Epidermal melanocyte (primary cell): ENCODE measurements around the gene SUCLG1.
"Not testable (repeated sequence)": the region's sequence is repeated elsewhere in the genome, so short reads cannot be mapped to it uniquely, and the experiment has no call there.

Experiments used
- DNase-seq: peaks from one replicate; pipeline ENCODE4 v3.0.0; 2011; ENCODE audit warnings: low spot score; ENCODE audit not compliant: insufficient read length

SUCLG1 gene

DNA sequence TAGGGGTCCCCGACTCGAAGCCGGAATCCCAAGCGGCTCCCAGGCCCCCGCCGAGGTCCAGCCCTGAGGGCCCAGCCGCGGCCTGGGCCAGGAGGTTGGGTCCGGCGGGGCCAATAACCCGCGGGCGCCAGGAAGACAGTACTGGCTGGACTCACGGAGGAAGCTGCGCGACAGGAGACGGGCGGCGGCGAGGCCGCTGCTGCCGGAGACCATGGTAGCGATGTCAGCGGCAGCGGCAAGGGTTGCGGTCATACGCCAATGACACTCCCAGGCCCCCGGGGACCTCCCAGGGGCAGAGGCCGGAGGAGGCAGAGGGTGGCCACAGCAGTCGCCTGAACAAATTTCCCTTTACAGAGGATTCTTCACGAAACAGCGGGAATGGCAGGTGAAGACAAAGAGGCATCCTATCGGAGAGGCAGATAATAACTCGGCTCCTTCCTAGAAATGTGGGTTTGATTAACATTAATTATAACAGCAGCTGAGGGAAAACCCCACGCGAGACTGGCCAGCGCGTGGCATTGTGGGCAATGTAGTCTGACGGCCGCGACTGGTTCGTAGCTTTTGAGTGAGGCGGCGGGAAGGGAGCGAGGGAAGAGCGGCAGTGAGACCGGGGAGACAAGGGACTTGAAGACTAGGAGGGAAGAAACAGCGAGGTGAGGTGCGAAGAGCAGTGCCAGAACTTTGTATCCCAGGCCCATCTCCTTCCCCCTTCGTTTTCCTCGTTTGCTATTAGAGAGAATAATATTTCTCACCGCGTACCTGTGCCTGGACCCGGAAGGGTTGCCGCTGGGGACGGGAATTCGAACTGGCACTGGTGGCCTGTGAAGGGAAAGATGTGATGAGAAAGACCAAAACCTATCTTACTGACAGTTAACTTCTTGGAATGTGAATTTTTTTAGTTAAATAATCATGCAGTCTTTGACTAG, at the start of gene SUCLG1:
SUCLG1 (minus strand) TSS at position 263 of the 926 bp plus-strand sequence; CDS start at position 252, 11 bp downstream.
- DNase-seq = peak; percentile 71

DNA sequence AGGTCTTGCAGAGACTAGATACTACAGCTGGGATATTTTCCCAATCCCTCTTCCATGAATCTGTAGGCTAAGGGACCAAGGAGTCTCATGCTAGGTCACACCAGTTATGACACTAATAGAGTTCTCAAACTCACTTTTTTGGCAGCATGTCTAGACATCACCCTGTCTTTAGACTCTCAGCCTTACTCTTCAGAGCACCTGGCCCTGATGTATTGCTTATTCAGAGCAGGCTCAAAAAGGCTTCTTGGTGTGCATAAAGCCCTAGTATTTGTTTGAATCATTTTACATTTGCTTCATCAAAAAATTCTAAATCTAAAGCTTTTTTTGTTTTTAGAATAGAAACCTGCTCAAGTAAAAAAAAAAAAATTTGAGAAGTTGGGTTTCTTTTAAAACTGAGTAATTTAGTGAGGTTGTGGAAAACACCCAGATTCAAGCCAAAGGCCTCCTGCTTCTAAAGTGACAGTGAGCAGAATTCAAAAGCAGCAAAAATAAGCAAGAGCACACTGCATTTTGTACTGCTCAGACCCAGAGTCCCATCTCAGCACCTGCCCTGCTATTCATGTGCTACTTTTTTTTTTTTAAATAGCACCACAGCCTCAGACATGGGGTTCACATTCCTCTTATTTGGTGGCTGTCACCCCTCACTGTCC, 39.2 kb upstream of the SUCLG1 start:
- DNase-seq = no peak

DNA sequence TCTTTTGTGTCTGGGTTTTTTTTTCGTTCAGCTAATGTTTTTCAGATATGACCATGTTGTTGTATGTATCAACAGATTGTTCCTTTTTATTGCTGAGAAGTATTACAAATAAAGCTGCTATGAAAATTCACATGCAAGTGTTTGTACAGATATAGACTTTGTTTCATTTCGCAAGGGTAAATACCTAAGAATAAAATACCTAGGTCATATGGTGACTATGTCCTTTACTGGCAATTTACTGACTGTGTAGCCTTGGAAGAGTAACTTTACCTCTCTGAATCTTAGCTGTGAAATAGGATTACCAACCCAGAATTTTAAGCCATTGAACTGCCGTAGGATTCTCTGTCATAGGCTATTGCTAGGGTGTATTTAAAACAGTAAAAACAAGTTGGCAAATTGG, 38.2 kb upstream of the SUCLG1 start:
- DNase-seq = no peak

DNA sequence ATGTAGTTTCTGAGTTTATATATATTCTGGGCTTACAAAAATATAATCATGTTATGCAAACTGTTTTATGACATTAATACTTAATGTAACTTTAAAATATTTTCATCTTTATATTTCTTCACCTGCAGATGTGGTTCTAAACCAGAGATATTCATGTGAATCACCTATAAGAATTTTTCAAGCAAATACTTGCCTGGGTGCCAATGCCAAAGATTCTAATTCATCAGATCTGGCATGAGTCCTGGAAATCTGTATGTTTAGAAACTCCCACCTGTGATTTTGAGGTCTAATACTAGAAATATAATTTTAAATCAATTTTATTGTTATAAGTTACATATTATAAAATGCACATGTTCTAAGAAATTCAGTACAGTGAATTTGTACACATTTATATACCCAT, 37.3 kb upstream of the SUCLG1 start:
- DNase-seq = no peak

DNA sequence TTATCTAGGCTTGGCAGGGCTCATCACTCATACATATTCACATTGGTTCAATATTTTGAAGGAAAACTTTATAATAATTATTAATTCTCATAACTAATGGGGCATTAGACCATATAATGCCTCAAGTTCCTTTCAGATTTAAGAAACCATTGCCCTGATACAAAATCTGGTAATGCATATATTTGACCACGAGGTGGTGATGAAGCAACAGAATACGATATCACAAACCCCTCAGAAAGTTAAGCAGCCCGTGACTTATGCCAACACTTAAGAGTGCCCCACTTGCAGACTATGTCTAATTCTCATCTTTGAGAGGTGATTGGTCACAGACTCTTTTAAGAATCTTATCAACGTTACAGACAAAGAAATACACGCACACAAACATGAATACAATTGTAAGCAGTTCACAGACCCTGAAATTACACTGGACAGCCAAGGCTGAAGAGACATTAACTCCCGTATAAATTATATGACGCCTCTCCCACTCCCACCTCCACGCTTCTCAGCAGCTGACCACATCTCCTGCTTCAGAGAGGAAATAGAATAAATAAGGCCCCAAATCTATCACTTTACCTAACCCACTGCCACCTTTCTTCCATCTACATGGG, 36.6 kb upstream of the SUCLG1 start:
- no peak for DNase-seq

DNA sequence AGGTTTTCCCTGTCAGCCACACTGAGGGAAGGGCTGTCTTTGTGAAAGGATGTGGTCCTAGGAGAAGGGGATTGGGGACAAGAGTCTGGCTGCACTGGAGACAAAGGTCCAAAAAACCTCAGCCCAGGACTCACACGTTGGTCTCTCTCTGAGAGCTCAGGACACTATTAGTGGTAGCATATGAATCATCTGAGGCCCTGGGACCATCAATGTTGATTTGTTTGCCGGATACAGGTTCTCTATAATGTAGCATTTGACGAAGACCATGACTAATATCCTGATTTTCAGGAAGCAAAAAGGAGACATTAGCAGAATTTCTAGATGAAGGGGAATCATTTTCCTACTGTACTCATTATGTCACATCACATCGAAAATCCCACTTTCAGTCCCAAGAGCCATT, 35.0 kb upstream of the SUCLG1 start:
- no peak for DNase-seq

DNA sequence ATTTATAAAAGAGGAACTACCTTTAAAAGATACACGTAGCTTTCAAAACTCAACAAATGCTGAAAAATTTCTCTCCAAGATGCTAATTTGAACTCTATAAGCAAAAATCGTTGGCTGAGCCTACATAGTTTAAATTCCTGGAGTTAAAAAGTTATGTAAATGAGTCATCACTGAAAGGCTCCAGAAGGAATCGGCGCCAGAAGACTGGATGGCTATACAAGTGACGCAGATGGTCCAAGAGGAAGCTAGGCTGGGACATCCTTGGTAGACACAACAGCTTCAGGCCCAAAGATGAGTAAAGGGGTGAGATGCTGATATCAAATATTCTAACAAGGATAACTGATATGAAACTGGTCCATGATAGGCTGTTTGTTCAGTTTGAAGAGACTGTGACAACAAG, 34.4 kb upstream of the SUCLG1 start:
- no peak for DNase-seq

DNA sequence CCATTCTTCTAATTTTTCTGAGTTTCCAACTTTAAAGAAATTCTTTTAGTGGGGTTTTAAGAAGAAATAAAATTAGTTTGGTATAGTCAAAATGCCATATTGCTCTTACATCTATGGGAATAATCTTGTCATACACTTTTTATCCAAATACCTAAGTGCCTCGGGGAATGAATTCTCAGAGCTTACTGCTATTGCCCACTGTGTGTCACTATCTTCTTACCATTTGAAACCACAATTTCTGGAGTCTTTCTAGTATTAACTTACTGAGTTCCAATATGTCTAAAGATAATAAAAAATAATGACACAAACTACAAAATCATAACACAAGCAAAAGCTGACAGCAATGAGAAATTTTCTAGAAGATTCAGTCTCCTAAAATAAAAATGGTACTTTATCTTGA, 33.5 kb upstream of the SUCLG1 start:
- no peak for DNase-seq

DNA sequence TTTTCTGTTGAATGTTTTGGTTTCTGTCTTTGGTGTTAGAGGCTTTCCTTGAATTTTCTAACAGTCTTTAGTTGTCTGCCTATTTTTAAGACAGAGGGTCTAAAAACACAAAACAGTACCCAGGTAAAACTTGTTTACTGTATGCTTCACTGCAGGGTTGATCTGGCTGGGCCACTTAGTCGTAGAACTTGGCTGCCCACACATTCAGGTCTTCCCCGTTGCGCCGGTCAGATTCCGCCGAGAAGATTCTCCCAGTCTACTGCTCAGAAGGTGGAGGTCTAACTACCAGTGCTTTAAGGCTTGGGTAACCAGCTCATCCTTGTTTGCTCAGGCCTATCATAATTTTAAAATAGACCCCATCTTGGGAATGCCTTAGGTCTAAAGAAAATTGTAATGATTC, 32.7 kb upstream of the SUCLG1 start:
- no peak for DNase-seq

DNA sequence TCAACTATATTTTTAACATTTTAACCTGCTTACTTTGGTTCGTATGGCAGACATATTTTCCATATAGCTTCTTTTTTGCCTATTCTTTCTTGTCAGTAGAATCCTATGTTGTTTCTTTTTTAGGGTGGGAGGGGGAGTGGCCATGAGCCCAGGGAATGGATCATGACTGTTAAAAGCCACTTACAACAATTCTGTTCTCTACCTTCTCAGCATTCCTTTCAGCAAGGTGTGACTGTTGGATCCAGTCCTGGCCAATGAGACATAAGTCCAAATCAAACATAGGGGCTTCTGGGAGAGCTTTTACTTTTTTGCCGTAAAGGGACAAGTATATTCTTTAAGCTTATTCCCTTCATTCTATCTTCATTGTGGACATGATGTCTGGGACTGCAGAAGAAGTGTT, 32.2 kb upstream of the SUCLG1 start:
- no peak for DNase-seq

DNA sequence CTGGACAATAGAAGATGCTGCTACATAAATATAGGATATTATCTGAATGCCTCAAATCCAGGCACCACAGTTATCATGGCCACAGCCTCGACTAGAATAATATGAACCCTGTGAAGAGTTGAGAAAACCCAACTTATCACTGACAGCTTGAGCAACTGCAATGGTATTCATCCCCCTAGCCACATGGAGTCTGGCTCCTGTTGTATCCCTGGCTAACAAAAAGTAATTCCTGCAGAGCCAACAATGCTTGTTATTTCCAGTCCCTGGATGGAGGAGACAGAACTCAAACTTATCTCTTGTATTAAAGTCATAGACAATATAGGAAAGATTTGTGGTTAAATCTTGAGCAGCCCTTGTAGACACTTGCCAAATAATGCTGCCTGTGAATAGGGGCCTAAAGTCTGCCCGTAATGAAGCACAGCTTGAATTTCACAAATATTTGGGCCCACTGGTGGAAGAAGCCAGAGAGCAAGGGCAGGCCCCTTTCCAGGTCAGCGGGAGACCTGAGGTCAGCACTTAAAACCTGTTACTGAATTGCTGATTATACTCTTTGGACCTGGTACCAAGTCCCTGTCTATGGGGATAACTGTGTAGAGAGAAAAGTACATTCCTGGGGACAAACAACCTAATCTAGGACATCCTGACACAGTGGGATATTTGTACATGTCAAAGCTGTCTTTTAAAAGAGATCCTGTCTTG, 28.4 kb upstream of the SUCLG1 start:
- no peak for DNase-seq

DNA sequence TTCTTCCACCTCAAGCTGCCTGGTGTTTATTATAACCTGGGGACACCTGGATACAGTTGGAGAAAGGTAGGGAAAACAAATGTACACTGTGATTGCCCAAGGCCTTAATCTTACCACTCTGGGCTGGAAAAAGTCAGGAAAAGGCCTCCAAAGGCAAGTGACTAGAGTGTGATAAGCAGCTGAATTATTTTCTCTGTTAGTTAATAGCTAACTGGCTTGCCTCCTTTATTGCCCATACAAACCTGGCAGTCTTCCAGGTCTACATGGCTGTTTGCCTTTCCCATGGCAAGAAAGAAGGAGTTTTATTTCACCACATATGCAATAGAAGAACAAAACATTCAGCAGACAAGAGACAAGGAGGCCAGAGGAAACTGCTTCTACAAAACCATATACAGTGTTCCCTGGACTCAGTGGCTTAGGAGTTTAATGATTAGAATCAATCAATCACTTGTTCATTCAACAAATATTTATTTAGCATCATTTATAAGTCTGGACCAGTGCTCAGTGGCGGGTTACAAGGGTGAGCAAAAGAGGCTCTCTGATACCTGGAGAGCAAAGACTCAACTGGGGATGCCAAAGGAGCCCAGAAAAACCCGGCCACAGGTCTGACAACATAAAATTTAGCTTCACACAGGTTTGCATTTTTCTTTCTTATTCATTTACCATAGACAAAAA, 27.5 kb upstream of the SUCLG1 start:
- peak; percentile 25 for DNase-seq

DNA sequence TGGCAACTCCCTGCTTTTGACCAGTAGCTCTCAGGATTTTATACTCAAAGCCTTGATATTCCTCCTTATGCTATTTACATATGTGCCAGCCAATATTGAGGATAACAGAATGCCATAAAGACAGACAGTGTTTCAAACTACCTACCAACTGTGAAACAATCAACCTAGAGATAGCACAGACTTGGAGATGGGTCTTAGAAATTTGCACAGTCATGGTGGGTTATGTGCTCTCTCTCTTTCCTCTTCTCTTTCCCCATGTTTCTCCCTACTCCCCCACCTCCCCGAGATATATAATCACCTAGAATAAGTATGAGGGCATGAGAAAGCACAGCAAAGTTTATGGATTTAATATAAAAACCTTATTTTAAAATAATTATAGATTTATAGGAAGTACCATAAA, 24.2 kb upstream of the SUCLG1 start:
- no peak for DNase-seq

DNA sequence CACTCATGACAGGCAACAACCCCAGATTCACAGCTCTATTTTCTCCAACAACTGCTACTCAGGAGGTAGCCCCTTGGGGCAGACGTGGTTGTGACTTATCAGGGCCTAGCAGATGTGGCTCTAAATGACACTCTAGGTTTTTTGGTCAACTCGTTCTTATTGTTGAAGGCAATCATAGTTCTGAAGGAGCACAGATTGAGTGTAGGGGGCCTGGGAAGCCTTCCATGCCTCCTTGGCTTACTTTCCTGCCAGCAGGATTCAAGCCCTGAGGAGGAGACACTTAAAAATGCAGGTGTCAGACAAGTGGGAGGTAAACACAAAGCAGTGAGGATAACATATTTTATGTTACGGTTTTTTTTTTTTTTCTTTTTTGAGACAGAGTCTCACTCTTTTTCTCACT, 23.5 kb upstream of the SUCLG1 start:
- DNase-seq = no peak

DNA sequence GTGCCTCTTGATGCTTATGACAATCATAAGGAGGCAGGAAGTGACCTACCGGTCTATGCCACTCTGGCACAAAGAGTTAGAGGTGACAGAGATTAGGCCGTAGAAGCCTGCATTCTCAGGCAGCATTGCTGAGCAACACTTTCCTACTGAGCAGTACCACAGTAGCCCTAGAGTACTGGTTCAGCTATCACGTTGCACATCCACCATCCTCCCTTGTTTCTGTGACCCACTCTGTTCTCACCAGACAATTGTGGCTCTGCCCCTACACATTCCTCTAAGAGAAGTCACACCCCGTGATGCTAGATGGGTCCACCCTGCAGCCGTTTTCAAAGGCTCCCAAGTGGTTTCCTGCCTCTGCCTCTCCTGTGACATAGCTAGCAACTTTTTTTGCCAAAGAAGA, 22.6 kb upstream of the SUCLG1 start:
- no peak for DNase-seq

DNA sequence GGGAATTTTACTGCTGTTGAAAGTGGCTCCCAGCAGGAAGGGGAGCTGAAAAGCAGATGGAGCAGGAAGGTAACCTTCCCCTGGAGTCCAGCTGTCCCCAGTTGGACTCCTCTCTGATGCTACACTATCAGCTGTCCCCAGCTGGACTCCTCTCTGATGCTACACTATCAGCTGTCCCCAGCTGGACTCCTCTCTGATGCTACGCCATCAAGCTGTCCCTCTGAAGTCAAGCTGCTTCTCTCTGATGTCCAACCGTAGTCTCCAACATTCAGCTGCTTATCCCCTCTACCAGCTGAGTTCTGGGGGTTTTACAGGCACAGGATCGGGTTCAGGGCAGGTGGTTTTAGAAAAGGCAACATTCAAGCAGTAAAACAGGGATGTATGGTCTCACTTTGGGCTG, 19.8 kb upstream of the SUCLG1 start:
- DNase-seq = no peak

DNA sequence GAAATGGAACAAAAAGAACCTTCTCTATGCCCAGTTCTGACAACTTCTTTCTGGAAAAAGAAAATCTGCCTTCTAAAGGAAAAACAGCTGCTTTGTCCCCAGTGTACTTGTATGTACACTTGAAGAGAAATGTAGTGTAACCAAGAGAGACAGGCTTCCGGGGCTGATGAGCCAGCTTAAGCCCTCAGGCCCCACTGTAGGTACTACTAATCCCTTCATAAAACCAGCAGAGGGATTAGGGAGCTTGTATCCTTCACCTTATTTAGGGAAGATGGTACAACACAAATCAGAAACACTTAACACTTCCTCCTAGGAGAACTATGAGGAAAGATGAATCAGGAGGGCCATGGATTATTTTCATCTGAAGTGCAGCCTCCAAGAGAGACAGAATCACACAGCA, 18.8 kb upstream of the SUCLG1 start:
- no peak for DNase-seq

DNA sequence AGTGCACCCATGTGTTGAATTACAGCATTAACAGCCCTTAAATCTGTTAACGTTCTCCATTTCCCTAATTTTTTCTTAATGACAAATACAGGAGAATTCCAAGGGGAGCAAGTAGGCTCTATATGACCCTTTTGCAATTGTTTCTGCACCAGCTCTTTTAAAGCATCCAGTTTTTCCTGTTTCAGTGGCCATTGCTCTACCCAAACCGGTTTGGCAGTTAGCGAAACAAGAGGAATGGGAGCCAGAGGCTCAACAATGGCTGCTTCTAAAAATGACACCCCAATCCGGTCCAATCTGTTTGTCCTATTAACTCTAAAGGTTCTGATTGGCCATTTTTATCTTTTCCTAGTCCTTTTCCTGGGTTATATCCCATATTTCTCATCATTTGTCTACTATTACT, 15.1 kb upstream of the SUCLG1 start:
- no peak for DNase-seq

DNA sequence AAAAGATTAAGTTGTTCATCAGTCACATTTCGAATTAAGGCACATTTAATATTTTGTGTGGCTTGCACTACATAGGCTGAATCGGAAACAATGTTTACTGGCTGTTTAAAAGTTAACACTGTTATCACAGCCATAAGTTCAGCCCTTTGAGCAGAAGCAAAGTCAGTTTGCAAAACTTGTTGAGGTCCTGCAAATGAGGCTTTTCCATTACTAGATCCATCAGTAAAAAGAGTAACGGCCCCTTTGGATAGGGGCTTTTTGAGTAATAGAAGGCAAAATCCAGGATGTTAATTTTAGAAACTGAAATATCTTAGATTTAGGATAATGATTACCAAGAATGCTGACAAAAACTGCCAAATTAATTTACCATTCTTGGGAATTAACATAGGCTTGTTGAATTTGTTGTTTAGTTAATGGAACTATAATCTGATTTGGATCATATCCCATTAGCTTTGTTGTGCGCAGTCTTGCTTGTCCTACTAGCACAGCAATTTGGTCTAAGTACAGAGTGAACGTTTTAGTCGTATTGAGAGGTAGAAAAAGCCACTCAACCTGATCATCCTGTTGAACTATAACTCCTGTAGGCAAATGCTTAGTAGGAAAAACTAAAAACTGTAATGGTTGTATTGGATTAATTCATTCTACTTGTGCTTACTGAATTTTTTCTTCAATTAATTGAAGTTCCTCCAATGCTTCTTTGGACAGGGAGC, 13.9 kb upstream of the SUCLG1 start:
- DNase-seq = no peak

DNA sequence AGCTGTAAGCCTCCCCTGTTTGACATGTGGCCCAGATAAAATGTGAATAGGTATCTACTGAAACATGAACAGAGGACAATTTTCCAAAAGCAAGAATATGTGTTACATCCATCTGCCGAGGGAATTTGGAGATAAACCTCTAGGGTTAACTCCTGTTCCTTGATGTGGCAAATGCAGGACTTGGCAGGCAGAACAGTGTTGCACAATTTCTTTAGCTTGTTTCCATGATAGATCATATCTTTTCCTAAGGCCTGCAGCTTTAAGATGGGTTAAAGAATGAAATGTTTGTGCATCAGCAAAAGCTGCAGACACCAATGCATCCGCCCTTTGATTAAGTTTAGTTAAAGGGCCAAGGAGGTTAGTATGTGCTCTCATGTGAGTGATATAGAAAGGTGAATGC, 13.3 kb upstream of the SUCLG1 start:
- DNase-seq = not testable (repeated sequence)

DNA sequence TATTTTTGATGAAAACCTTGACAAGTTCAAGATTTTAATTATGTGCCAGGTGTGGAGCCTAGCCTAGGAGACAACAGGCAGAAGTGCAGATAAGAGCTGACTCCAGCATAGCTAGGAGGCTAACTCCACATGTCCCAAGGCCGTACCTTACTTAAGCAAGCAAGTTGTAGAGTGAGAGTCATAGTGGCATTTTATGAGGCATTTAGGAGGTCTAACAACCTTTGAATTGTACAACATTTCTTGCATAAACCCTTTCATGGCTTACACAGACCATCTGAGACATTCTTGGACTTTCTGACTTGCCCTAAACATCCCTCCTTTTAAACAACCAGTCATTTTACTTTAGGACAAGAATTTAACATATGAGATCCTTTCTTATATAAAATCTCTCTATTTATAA, 8.3 kb upstream of the SUCLG1 start:
- no peak for DNase-seq
